Superior temporal gyrus (tissue), 1 donor: ENCODE results near the gene FLCN.
"Not testable (repeated sequence)": the region's sequence is repeated elsewhere in the genome, so short reads cannot be mapped to it uniquely, and the experiment has no call there.

Experiments used
- DNase-seq: peaks from one replicate; pipeline ENCODE4 v3.0.0-alpha.2; 2016; ENCODE audit errors: extremely low spot score

FLCN gene

GRCh38 chr17:17184985-17185757 is 51.8 kb downstream of the FLCN start:
- DNase-seq = not testable (repeated sequence)

GRCh38 chr17:17183744-17184143 is 53.2 kb downstream of the FLCN start:
- no peak for DNase-seq

GRCh38 chr17:17182598-17183136 is 54.3 kb downstream of the FLCN start:
- DNase-seq = no peak

- no peak for DNase-seq
These were observed 55.0 kb downstream of the FLCN start for GRCh38 chr17:17181666-17182597.

- no peak for DNase-seq
These were observed 56.0 kb downstream of the FLCN start for GRCh38 chr17:17180741-17181525.

- DNase-seq = no peak
These were observed 56.8 kb downstream of the FLCN start for GRCh38 chr17:17180141-17180603.

GRCh38 chr17:17179371-17179827 is 57.6 kb downstream of the FLCN start:
- no peak for DNase-seq

- no peak for DNase-seq
These were observed 59.8 kb downstream of the FLCN start for GRCh38 chr17:17177176-17177575.

GRCh38 chr17:17176341-17176740 is 60.6 kb downstream of the FLCN start:
- no peak for DNase-seq

GRCh38 chr17:17175917-17176316 is 61.1 kb downstream of the FLCN start:
- no peak for DNase-seq

- DNase-seq = no peak
These were observed 61.6 kb downstream of the FLCN start for GRCh38 chr17:17175340-17175739.

GRCh38 chr17:17173921-17174320 is 63.0 kb downstream of the FLCN start:
- DNase-seq = no peak

- DNase-seq = no peak
These were observed 64.0 kb downstream of the FLCN start for GRCh38 chr17:17172990-17173389.

- no peak for DNase-seq
These were observed 64.7 kb downstream of the FLCN start for GRCh38 chr17:17172001-17172939.

- no peak for DNase-seq
These were observed 65.8 kb downstream of the FLCN start for GRCh38 chr17:17171186-17171585.

GRCh38 chr17:17170346-17170985 is 66.5 kb downstream of the FLCN start:
- no peak for DNase-seq

GRCh38 chr17:17169396-17169795 is 67.6 kb downstream of the FLCN start:
- DNase-seq = no peak

GRCh38 chr17:17168401-17168800 is 68.6 kb downstream of the FLCN start:
- DNase-seq = no peak

GRCh38 chr17:17167986-17168385 is 69.0 kb downstream of the FLCN start:
- DNase-seq = no peak

GRCh38 chr17:17167356-17167755 is 69.6 kb downstream of the FLCN start:
- no peak for DNase-seq
